Esophagus squamous epithelium (tissue), 4 donors: ENCODE data around the gene HECW1.
"Not testable (repeated sequence)": the region's sequence is repeated elsewhere in the genome, so short reads cannot be mapped to it uniquely, and the experiment has no call there.

Source experiments
- POLR2A ChIP-seq, 4 donors: fragments of 450-650 bp; IDR thresholded peaks; one replicate each; pipeline ENCODE4 v1.6.1; 2017; ENCODE audit warnings: antibody characterized with exemption in 4 of 4, mild to moderate bottlenecking in 4 of 4, moderate library complexity in 3 of 4
- TF ChIP-seq, protein P1 (sequence below), 6 experiments: fragments of 450-650 bp in 4 of 6; fragments of 200-600 bp in 2 of 6; sonication (generic) in 2 of 6; IDR thresholded peaks; one replicate each; pipeline ENCODE4 v1.5.1; 2016 to 2019; ENCODE audit warnings: antibody characterized with exemption in 6 of 6, mild to moderate bottlenecking in 4 of 6, moderate library complexity in 4 of 6

DNA sequence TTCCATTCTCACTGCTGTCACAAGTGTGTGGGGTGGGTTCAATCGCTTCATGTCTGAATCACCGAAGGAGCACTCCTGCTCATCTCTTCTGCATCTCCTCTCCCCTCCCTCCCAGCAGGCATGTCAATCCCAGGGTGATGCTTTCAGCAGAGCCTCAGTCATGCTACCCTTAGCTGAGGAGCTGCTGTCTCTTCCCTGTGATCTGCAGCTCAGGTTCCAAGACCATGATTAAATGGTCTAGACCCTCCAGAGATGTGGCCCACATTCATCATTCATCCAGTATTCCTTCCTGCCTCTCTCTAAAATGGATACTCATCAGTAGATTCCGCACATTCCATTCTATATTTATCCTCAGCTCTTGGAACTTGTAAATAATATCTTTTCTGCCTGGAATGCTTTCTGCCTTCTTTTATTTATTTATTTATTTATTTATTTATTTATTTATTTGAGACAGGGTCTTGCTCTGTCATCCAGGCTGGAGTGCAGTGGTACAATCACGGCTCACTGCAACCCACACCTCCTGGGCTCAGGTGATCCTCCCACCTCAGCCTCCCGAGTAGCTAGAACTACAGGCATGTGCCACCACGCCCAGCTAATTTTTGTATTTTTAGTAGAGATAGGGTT lies 24.8 kb downstream of the HECW1 start:
- TF ChIP-seq, protein P1, sequence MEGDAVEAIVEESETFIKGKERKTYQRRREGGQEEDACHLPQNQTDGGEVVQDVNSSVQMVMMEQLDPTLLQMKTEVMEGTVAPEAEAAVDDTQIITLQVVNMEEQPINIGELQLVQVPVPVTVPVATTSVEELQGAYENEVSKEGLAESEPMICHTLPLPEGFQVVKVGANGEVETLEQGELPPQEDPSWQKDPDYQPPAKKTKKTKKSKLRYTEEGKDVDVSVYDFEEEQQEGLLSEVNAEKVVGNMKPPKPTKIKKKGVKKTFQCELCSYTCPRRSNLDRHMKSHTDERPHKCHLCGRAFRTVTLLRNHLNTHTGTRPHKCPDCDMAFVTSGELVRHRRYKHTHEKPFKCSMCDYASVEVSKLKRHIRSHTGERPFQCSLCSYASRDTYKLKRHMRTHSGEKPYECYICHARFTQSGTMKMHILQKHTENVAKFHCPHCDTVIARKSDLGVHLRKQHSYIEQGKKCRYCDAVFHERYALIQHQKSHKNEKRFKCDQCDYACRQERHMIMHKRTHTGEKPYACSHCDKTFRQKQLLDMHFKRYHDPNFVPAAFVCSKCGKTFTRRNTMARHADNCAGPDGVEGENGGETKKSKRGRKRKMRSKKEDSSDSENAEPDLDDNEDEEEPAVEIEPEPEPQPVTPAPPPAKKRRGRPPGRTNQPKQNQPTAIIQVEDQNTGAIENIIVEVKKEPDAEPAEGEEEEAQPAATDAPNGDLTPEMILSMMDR (IDR thresholded peaks at IDR 0.05): not testable (repeated sequence)
- not testable (repeated sequence) for TF ChIP-seq POLR2A (IDR thresholded peaks at IDR 0.05)
